ENCODE results near the gene GLS.

Gene GLS

GRCh38 chr2:191012845-191013681 is 132.4 kb downstream of the GLS start:
- Mint-ChIP-seq H3K36me3 (ENCODE audit: low read depth) (peaks cover 15% of the 10 kb centered on the region), H3K4me1 (no peaks in the 10 kb centered on the region), H3K9me3 (no peaks in the 10 kb centered on the region), H3K4me3 (no peak overlapping the region), H3K27ac (no peak overlapping the region), H3K27me3 (ENCODE audit: low read depth) (peaks cover 10% of the 10 kb centered on the region)
- TF ChIP-seq CTCF (IDR thresholded peaks at IDR 0.05; ENCODE audit: unreplicated experiment in 3 of 3), result no peak

- Mint-ChIP-seq H3K4me3 (no peak overlapping the region), H3K9me3 (no peaks in the 10 kb centered on the region), H3K4me1 (no peaks in the 10 kb centered on the region), H3K27me3 (ENCODE audit: low read depth) (peaks cover 10% of the 10 kb centered on the region), H3K36me3 (ENCODE audit: low read depth) (peaks cover 11% of the 10 kb centered on the region), H3K27ac (no peak overlapping the region)
- TF ChIP-seq CTCF (IDR thresholded peaks at IDR 0.05; ENCODE audit: unreplicated experiment in 3 of 3), result no peak
Observed at GRCh38 chr2:191013682-191013931, 133.0 kb downstream of the GLS start.

GRCh38 chr2:191013932-191014652 is 133.5 kb downstream of the GLS start, which contains the start of gene STAT1:
STAT1 (minus strand) TSS chr2:191014171; CDS start chr2:191010003, 4,168 bp downstream.
- Mint-ChIP-seq H3K4me3 (no peak within 1 kb of the TSS), H3K27ac (no peak within 1 kb of the TSS), H3K9me3 (no peaks in the 10 kb centered on the region), H3K36me3 (ENCODE audit: low read depth) (peaks cover 11% of the 10 kb centered on the region), H3K4me1 (no peaks in the 10 kb centered on the region), H3K27me3 (ENCODE audit: low read depth) (peaks cover 10% of the 10 kb centered on the region)
- TF ChIP-seq CTCF (IDR thresholded peaks at IDR 0.05; ENCODE audit: unreplicated experiment in 3 of 3), result peak in 2 of 3 experiments; percentile 9 to 18

GRCh38 chr2:191014653-191015020 is 134.0 kb downstream of the GLS start:
- H3K27me3 Mint-ChIP-seq (ENCODE audit: low read depth), result peaks cover 10% of the 10 kb centered on the region

More at GRCh38 chr2:191014653-191015020, 134.0 kb downstream of the GLS start:
- Mint-ChIP-seq H3K9me3 (no peaks in the 10 kb centered on the region), H3K27ac (no peak overlapping the region), H3K4me1 (no peaks in the 10 kb centered on the region), H3K4me3 (no peak overlapping the region), H3K36me3 (ENCODE audit: low read depth) (peaks cover 7% of the 10 kb centered on the region)
- TF ChIP-seq CTCF (IDR thresholded peaks at IDR 0.05; ENCODE audit: unreplicated experiment in 3 of 3), result no peak
